ENCODE results near the gene ELF1.

ELF1 gene

GRCh38 chr13:41017159-41017558 lies 2.0 kb downstream of the ELF1 start:
- H3K4me3 ChIP-seq (ENCODE audit: low read depth, low read length), result no peak overlapping the region
- no peak overlapping the region for H3K9ac ChIP-seq
- no peaks in the 10 kb centered on the region for H3K36me3 ChIP-seq (ENCODE audit: control insufficient read depth, insufficient read depth, low read length)
- no peak overlapping the region for H2AFZ ChIP-seq
- TF ChIP-seq CTCF (IDR thresholded peaks at IDR 0.05), result no peak
- no peaks in the 10 kb centered on the region for H3K9me3 ChIP-seq (ENCODE audit: control insufficient read depth, low read length)
- peaks cover 3% of the 10 kb centered on the region for H3K4me1 ChIP-seq
- H3K4me2 ChIP-seq (ENCODE audit: low read length), result no peak overlapping the region
- H3K27me3 ChIP-seq (ENCODE audit: control insufficient read depth, insufficient read depth, low read length), result no peaks in the 10 kb centered on the region
- H3K79me2 ChIP-seq, result peaks cover 4% of the 10 kb centered on the region
- H3K27ac ChIP-seq, result no peak overlapping the region

DNA sequence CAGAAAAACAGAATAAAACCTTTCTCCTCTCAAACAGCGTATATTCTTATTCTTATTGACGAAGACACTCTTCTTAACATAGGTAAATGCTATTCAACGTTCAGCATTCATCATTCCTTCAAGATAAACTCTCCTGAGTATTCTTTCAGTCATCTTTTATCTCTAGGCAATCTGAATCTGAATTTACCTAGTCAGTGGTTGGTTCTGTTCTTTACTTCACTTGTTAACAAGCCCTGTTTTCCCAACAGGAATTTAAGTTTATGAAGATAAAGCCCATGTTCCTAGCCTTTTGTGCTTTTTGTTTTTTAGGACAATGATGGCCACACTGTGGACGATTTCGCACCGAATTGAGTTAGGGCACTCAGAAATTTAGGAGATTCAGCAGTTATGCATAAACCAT lies 3.2 kb downstream of the ELF1 start:
- H3K4me3 ChIP-seq (ENCODE audit: low read depth, low read length), result no peak overlapping the region
- no peaks in the 10 kb centered on the region for H3K27me3 ChIP-seq (ENCODE audit: control insufficient read depth, insufficient read depth, low read length)
- peaks cover 3% of the 10 kb centered on the region for H3K4me1 ChIP-seq
- TF ChIP-seq CTCF (IDR thresholded peaks at IDR 0.05), result no peak
- H3K79me2 ChIP-seq, result peaks cover 4% of the 10 kb centered on the region
- no peak overlapping the region for H2AFZ ChIP-seq
- no peak overlapping the region for H3K9ac ChIP-seq
- no peaks in the 10 kb centered on the region for H3K36me3 ChIP-seq (ENCODE audit: control insufficient read depth, insufficient read depth, low read length)
- no peak overlapping the region for H3K27ac ChIP-seq
- no peaks in the 10 kb centered on the region for H3K9me3 ChIP-seq (ENCODE audit: control insufficient read depth, low read length)
- H3K4me2 ChIP-seq (ENCODE audit: low read length), result no peak overlapping the region

DNA sequence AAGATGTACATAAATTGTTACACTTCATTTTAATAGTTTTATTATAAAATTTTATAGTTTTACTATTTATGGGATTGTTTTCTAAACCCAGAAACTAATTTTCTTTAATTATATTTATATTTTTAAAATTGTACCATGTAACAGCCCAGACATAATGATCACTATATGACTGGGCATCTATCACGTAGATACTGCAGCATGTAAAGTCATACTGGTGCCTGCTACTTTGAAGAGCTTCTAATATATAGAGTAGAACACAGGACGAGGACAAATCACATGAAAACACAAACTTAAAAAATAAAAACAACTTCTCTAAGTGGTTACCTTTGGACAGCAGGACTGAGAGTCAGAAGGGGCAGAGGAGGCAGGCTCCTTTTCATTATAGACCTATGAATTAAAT lies 5.3 kb downstream of the ELF1 start:
- H3K9ac ChIP-seq, result no peak overlapping the region
- no peak overlapping the region for H3K4me3 ChIP-seq (ENCODE audit: low read depth, low read length)
- H3K4me1 ChIP-seq, result peaks cover under 1% of the 10 kb centered on the region
- no peak overlapping the region for H3K4me2 ChIP-seq (ENCODE audit: low read length)
- H3K79me2 ChIP-seq, result peaks cover 5% of the 10 kb centered on the region
- H3K36me3 ChIP-seq (ENCODE audit: control insufficient read depth, insufficient read depth, low read length), result no peaks in the 10 kb centered on the region
- H3K27me3 ChIP-seq (ENCODE audit: control insufficient read depth, insufficient read depth, low read length), result no peaks in the 10 kb centered on the region
- no peaks in the 10 kb centered on the region for H3K9me3 ChIP-seq (ENCODE audit: control insufficient read depth, low read length)
- no peak for TF ChIP-seq CTCF (IDR thresholded peaks at IDR 0.05)
- H2AFZ ChIP-seq, result no peak overlapping the region
- H3K27ac ChIP-seq, result no peak overlapping the region

- no peak for TF ChIP-seq CTCF (IDR thresholded peaks at IDR 0.05)
- no peak overlapping the region for H3K4me2 ChIP-seq (ENCODE audit: low read length)
- no peak overlapping the region for H3K9ac ChIP-seq
- H3K27ac ChIP-seq, result no peak overlapping the region
- H3K79me2 ChIP-seq, result peaks cover 7% of the 10 kb centered on the region
- H2AFZ ChIP-seq, result no peak overlapping the region
- H3K4me3 ChIP-seq (ENCODE audit: low read depth, low read length), result no peak overlapping the region
- H3K36me3 ChIP-seq (ENCODE audit: control insufficient read depth, insufficient read depth, low read length), result no peaks in the 10 kb centered on the region
- no peaks in the 10 kb centered on the region for H3K9me3 ChIP-seq (ENCODE audit: control insufficient read depth, low read length)
- no peaks in the 10 kb centered on the region for H3K27me3 ChIP-seq (ENCODE audit: control insufficient read depth, insufficient read depth, low read length)
- H3K4me1 ChIP-seq, result no peaks in the 10 kb centered on the region
Measured at GRCh38 chr13:41012536-41012935, 6.6 kb downstream of the ELF1 start.

GRCh38 chr13:41011382-41011956 lies 7.6 kb downstream of the ELF1 start:
- Histone ChIP-seq H3K27me3 (ENCODE audit: control insufficient read depth, insufficient read depth, low read length) (no peaks in the 10 kb centered on the region), H3K4me2 (ENCODE audit: low read length) (no peak overlapping the region), H3K9ac (no peak overlapping the region), H3K4me3 (ENCODE audit: low read depth, low read length) (no peak overlapping the region), H3K4me1 (no peaks in the 10 kb centered on the region), H3K27ac (no peak overlapping the region), H3K36me3 (ENCODE audit: control insufficient read depth, insufficient read depth, low read length) (no peaks in the 10 kb centered on the region), H3K79me2 (peaks cover 5% of the 10 kb centered on the region), H2AFZ (no peak overlapping the region), H3K9me3 (ENCODE audit: control insufficient read depth, low read length) (no peaks in the 10 kb centered on the region)
- TF ChIP-seq CTCF (IDR thresholded peaks at IDR 0.05), result no peak

All from parathyroid adenoma (tissue), 2 donors.